ENCODE measurements around the gene ZNF536.
"Not testable (repeated sequence)": the region's sequence is repeated elsewhere in the genome, so short reads cannot be mapped to it uniquely, and the experiment has no call there.

ZNF536 gene

DNA sequence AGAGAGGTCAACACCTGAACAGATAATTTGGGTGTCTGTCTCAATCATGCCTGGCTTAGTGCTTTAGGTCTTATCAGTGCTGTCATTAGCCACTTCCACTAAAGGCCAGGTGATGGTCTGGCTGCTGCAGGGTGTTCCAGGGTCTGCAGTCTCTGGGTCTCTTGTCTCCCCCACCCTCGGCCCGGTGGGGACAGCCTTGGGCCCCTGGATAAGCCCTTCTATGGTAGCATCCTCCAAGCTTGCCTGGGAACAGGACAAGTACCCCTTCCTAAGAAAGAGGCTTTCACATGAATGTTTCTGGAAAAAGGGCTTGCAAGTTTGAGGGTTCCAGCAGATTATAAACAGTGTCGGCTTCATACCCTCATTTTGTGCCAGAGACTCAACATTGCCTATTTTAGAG, 29.3 kb upstream of the ZNF536 start:
- DNase-seq: no peak

DNA sequence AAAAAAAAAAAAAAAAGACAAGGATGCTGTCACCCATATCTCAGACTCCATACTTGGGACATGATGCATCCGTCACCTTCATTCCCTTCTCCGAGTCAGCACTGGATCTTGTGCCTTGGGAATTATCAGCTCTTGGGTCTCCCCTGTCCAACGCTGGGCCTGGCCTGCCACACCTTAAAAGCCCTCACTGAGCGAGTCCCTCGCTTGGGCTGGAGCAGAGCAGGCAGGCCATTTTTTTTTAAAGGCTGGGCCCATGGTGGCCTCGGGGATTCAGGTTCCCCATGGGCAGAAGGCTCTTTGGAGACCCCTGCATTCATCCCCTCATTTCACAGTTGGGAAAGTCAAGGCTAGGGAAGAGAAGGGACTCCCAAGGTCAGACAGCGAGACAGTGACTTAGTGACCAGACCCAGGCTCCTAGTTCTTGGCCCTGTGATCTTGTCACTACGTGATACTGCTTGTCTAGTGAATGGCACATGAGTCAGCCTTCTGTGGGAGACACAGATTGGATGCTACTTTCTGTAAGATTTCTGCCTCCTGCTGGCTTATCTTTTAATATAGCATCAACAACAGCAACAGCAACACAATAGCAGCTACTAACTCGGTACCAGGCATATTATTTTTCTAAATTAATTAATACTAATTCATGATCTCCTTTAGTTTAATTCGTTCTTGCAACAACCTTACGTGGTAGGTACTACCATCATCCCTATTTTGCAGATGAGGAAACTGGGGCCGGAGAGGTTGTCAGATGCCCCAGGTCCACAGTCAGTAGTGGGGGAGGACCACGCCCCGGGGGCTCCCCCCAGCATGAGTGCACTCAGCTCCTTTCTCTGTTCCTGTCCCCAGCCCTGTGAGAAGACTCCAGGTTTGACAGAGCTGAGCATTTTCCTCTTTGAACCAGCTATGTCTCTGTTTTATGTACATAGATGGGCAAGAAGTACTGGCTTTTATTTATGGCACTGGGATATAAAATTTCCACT, 27.4 kb upstream of the ZNF536 start:
- no peak for DNase-seq

DNA sequence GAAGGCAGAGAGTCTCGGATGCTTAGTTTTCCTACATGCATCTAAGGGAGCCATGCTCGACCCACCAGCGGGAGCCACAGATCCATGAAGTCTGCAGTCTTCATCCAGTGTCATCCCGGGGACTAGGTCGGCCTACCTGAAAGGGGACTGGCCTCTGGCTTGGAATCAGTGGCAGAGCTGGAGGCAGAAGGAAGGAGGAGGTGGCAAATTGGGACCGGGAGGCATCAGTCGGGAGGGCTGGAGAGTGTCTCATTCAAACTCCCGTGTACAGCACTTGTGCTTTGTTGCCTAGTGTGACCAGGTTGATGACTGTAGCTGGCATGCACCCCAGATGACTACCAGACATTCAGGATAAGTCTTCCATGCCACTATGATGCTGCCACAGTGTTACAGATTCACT, 26.5 kb upstream of the ZNF536 start:
- DNase-seq: no peak

DNA sequence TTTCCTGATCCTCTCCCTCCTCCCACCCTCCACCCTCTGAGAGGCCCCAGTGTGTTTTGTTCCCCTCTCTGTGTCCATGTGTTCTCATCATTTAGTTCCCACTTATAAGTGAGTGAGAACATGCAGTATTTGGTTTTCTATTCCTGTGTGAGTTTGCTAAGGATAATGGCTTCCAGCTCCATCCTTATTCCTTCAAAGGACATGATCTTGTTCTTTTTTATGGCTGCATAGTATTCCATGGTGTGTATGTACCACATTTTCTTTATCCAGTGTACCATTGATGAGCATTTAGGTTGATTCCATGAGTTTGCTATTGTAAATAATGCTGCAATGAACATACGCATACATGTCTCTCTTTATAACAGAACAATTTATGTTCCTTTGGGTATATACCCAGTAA, 25.7 kb upstream of the ZNF536 start:
- not testable (repeated sequence) for DNase-seq

DNA sequence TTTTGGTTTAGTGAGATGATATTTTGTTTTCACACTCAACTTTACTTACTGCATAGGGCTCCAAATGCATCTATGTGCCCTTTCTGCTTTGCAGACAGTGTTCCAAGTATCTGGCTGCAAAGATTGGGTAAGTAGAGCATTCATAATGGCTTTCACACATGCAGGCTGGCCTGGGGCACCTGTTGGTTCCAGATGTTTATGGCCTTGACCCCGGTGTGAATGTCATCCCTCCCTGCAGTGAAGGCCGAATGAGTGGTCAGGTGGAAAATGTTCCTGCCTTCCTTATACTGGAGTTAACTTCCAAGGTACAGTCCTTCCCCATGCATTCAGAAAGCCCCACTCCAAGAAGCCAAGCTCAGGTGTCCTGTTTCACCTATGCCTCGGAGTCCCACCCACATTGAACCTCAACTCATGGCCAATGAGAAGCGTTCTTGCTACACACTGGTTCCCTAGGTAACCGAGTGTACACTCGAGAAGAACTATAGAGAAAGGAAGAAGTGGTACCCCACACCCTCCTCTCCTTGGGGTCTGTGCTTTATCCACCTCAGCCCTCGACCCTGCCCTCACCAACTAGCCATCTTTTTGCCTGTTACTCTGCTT, 23.0 kb upstream of the ZNF536 start:
- DNase-seq: no peak

DNA sequence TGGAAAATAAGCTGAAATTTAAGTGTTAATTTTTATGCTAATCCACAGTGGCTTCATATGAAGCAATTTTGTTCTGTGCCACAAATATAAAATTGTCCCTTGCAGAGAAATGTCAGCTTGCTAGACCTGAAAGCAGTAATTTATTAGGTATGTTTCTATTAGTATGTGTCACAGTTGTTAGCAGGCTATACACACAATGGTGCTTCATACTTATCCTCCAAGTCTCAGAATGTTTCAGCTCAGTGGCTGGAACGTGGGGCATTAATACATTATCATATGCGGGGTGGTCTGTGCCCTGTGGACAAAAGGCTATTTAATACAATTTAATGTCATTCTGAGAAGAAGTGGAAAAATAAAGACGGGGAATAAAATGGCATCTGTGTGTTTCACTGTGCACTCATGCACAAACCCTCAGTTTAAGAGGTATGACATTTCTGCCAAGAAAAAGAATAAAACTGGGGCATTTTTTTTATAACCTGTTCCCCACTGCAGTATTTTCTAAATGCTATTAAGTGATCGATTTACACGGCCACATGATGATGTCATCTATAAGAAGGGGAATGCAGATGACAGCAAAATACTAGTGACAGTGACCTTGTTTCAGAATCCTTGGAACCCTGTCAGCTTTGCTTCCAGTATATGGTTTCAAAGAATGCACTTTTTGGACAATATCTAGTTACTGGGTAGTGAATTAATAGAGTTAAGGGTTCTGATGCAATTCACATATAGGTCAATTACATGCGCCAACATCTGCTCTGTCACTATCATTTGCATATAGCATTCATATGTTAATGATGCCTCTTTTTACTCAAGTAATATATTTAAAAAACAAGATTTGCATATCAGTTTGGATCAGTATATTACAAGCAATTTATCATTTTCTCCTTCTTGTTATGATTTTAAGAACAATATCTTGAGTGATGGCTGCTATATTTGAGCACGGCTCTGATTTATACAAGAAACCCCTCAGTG, 21.2 kb upstream of the ZNF536 start:
- no peak for DNase-seq

DNA sequence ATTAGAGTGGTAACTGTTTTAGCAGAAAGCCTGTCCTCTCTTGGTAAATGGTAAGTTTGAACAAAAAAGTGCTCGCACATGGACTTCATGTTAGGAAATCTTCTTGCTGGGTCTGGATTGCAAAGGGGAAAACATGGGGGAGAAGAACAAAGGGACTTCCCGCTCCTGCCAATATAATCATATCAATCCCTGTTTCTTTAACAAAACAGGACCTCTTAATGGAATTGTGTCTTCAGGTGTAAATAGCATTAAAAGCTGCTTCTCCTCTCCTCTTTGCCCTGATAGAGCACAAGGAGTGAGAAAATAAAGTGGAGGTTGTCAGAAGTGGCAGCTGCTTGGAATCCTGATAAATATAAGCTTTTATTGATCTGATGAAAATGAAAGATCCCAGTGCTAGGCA, 20.4 kb upstream of the ZNF536 start:
- DNase-seq: no peak

DNA sequence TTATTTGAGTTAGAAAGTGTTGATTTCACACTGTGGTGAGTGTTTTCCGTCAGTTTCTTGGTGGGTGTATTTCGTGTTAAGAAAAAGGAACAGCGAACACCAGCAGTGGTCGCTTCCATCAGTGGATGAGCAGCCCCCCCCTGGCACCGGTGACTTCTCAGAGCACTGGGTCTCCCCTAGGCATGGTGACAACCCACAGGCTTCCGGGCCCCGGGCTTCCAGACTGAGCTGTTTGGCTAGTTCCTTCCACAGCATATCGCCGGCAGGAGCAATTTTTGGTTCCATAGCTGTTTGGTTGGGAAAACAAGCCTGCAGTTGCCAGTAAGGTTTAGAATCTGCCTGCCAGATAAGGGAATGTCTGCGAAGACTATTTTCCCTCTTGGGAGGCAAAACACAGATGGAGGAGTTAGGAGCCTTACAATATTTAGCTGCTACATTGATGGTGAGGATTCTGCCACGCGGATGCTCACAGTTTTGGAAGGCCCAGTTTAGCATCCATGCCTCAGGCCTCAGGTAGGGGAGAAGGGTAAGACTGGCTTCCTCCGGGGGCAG, 18.7 kb upstream of the ZNF536 start:
- no peak for DNase-seq

DNA sequence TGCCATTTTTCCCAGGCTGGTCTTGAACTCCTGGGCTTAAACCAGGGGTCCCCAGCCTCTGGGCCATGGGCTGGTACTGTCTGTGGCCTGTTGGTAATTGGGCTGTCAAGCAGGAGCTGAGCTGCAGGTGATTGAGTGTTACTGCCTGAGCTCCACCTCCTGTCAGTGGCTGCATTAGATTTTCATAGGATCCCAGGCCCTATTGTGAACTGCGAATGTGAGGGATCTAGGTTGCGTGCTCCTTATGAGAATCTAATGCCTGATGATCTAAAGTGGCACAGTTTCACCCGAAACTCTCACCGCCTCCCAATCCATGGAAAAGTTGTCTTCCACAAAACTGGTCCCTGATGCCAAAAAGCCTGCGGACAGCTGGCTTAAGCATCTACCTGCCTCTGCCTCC, 16.6 kb upstream of the ZNF536 start:
- DNase-seq: no peak

DNA sequence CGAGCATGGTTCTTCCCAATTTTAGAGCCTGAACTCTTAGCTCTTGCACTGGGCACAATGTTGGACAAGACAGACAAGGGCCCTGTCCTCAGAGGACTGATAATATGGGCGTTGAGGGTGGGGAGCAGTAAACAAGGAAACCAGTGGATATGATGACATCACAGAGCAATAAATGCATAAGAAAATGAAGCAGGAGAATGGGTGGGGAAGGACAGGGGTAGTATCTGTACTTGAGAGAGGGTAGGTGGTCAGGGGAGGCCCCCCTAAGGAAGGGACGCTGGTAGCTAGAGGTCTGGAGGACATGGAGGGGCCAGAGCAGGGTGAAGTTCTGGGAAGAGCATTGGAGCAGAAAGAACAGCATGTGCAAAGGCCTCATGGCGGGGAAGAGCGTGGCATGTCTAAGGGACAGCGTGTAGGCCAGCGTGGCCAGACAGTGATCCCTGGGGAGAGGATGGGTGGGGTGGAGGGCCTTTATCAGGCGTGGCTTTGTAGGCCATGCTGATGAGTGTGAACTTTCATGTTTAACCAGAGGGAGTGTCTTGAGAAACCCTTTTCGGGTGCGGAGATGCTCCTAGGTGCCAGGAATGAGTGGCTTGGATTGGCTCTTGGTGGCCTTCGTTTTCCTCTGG, 15.1 kb upstream of the ZNF536 start:
- no peak for DNase-seq

DNA sequence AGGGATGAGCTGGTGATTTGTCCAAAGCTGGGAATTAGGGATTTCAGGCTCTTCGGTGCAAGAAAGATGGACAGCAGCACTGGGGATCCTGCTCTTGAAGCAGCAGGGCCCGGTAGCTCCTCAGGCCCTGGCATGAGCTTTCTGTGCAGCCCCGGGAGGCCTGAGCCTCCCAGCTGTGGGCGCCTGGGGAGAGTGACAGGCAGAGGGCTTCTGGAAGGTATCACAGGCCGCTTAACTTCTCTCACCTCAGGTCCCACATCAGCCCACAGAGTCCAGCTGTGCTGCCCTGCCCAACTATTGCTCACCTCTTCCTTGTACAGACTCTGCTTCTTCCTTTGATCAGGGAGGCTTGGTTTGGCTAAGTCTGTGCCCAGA, 14.6 kb upstream of the ZNF536 start:
- no peak for DNase-seq

DNA sequence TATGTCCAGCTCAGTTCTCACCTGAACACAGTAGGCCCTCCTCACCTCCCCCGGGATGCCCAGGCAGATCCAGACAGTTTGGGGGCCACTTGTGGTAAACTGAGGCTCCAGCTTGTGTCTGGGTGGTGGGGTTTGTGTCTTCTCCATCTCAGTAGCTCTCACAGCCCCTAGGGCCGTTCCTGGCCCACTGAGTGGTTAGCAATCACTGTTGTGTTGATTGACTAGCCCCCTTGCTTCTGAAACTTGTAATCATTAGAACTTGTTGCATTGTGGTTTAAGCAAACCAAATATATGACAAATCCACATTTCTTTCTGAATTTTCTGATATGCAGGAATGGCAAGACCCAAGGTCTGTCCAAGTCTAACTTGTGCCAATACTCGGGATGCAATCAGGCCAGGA, 13.9 kb upstream of the ZNF536 start:
- DNase-seq: no peak

DNA sequence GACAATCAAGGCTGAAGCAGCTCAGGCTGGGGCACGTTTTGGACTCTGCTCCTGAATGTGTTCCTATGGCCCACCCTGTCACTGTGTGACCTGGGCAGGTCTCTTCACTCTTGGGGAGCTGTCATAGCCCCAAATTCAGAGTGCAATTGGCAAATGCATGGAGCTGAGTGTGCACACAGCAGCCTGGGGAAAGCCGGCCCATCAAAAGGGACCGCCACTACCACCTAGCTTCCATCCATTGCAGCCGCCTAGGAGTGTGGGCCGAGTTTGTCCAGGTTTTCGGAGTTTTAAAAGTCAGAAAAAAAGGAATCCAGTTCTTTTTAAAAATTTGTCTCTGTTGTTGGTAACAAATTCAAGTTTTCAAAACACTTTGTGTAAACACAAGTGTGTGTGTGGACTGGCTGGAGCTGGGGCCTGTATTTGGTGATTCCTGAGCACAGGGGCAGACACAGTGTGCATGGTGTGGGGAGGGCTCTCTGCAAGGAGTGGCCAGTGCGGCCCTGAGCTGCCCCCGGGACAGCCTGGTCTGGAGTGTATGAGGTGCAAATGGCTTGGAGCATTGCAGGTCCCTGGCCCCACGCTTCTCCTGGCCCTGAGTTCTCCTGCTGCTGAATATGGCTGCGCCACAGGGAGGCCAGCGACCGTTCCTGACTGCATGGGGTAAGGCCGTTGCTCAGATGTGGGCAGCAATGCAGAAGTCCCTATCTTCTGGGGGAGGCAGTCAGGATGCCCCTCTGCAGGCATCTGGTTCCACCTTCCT, 13.2 kb upstream of the ZNF536 start:
- DNase-seq: no peak

DNA sequence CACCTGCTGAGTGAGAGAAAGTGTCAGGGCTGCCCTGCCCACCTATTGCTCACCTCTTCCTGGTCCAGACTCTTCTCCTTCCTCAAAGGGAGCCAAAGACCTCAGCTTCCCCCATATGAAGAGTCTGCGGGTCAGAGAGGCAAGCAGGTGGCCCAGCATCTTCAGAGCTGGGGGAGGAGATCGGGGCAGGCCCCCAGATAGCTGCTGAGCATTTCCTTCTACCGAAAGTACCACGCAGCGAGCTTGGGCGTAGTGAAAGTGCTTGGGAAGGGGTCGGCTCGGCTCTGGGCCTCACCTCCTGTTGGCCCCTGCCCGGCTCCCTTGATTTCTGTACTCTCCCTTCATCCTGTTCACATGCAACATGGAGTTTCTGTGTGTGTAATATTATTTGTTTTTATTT, 12.2 kb upstream of the ZNF536 start:
- DNase-seq: no peak

DNA sequence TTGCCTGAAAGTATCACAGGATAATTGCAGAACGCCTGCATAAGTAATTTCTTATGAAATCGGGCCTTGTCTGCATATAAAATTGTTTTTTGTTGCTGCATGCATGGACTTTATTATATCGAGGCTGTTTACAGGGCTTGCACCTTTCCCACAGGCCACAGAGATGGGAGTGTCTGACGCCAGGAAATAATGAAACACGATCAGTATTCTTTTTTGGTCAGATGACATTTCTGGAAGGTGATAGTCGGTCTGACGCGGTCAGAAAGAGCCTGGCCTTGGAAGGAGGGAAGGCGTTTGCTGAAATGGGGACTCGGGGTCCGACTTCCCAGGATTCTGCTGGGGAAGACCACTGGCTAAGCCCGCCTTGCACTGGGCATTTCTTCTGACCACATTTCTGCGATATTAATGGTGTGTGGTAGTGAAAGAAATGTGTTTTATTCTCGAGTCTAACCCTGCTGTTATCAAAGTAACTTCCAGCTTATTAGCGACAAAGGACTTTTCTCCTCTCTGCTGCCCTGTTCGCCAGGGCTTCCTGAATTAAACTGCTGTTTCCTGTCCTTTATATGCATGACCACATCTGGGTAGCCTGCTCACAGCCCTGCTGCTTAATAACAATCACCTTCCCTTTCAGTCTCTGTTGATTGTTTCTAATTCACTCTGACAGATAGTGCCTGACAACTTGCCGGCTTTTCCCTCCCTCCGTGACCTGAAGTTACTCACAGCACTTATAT, 11.6 kb upstream of the ZNF536 start:
- no peak for DNase-seq

DNA sequence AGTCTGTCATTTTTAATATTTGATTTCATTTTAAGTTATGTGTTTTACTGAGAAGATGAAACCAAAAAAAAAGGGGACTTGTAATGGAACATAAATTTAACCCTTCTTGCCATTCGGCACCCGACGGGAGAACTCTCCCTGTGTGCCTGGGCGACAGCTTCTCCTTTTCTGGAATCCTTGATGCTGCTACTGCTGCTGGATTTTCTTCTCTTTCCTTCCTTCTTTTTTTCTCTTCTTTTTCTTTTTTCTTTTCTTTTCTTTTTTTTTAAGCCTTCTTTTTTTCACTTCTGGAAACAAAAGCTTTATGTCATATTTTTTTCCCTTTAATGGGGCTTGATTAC, 11.1 kb upstream of the ZNF536 start:
- no peak for DNase-seq

DNA sequence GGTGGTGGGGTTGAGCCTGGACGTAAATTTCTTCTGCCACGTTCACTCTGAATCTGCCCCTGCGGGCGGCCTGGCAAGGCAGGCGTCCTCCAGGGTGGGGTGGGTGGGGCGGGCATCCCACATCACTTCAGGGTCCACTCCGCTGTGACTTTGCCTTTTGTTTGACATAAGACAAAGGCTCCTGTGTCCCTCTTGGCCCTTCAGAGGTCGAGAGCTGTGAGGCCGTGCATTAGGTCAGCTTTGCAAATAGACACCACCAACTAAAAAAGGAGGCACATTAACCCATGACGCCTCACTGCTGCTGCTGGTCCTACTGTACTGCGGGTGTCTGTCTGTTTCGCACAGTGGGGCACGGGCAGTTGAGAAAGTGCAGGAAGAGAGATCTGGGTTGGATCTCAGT, 10.5 kb upstream of the ZNF536 start:
- no peak for DNase-seq

DNA sequence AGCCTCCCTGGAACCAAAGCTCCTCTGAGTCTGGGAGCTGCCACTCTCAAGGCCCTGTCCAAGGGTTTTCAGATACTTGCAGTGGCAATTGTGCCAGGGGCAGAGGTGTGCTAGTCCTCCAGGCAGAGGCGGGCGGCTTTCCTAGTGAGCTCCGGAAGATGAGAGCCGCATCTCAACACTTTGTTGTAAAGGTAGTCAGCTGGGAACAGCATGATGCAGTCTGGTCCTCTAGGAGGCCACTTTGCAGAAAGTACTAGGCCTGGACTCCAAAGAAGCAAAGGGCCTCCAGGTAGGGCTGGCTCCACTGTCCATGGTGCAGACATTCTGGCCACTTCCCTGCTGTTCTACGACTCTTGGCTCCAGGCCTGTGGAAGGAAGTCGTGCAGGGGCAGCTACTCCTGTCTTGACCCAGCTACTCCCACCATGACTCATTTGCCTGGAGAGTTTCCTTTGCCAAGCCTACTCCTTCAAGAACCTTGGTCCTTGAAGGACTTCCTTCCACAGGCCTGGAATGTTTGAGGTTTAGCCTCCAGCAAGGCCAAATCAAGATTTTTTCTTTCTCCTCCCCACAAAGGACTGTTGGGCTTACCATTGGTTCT, 9.9 kb upstream of the ZNF536 start:
- DNase-seq: no peak

DNA sequence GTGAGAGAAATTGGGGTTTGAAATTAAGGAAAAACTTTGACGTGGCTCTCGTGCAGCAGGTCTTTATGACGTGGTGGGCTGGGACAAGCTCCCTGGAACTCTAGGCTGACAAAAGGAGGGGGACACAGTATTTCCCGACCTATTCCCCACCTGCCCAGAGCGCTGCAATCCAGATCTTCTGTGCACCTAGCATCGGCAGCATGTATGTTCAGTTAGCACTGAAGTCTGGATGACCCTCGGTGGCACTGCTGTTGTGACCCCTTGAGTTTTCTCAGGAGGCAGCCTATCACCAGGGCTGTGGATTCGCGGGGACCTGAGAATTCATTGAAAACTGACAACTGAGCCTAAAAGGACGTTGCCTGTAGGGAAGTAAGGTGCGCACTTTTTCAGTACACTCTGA, 9.1 kb upstream of the ZNF536 start:
- DNase-seq: no peak

DNA sequence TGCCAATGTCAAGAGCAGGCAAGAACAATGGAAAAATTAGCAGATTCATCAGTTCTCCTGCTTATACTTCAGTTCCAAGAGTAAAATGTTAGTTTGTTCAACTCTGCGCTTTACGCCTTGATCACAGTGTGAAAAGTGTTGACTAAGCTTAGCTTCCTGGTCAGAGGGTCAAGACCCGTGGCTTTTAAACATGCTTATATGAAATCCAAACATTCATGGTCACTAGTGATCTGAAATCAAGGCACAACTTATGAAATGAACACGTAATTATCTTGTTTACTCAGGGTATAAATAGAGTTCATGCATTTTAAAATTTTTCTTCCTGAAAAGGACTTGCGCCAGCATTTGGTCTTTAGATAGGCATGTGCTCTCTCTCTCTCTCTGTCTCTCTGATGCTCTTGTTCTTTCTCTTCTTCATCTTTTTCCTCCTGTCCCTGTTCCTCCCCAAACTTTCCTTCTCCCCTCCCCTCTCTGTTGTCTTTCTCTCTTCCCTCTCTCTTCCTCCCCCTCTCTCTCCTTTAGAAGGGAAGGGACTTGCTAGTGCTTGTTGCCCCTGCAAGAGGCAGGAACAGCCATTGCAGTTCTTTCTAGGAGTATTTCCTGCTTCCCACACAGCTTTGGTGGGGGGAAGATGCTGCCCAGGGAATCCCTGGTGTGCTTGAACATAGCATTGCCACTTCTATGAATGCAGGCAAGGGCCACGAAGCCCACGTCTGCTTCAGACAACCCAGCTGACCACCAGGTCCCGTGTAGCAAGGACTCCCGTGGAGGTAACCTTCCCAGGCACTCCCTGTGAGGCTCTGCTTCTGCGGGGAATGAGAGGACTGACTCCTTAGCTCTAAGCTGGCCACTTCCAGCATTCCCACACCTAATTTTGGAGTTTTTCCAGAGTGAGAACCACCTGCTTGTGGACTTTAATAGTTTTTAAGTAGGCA, 7.1 kb upstream of the ZNF536 start:
- no peak for DNase-seq

Measured in CD4-positive, alpha-beta T cell treated with Interleukin-12 subunit alpha and Interleukin-12 subunit beta, for 1 hour (primary cell).